RWPE1 (cell line): ENCODE data around the gene CXCR6.
A peak's percentile ranks its signal among the peaks of the same experiment; 100 is the strongest.

Experiments
- CTCF ChIA-PET: fragments of 350-600 bp; sonication (Branson Sonifier 250); formaldehyde crosslinking; extraction: SDS; loops from one replicate; lab custom pipeline; 2021; lab: Yijun Ruan, JAX
- POLR2A ChIA-PET: fragments of 400-600 bp; formaldehyde crosslinking; extraction: SDS; loops from one replicate; lab custom pipeline; 2020; ENCODE audit warnings: antibody characterized with exemption; ENCODE audit not compliant: low non-redundant PET; lab: Yijun Ruan, JAX
- DNase-seq: peaks from one replicate; pipeline ENCODE4 v3.0.0; 2012; ENCODE audit warnings: low spot score
- H3K27ac ChIP-seq: fragments of 450-650 bp; 2 replicates; pipeline ENCODE4 v1.5.1; 2017
- TF ChIP-seq, protein P1 (sequence below): fragments of 450-650 bp; conservative IDR thresholded peaks from 2 replicates; pipeline ENCODE4 v1.5.1; 2017; ENCODE audit warnings: low read depth, mild to moderate bottlenecking

Gene CXCR6

DNA sequence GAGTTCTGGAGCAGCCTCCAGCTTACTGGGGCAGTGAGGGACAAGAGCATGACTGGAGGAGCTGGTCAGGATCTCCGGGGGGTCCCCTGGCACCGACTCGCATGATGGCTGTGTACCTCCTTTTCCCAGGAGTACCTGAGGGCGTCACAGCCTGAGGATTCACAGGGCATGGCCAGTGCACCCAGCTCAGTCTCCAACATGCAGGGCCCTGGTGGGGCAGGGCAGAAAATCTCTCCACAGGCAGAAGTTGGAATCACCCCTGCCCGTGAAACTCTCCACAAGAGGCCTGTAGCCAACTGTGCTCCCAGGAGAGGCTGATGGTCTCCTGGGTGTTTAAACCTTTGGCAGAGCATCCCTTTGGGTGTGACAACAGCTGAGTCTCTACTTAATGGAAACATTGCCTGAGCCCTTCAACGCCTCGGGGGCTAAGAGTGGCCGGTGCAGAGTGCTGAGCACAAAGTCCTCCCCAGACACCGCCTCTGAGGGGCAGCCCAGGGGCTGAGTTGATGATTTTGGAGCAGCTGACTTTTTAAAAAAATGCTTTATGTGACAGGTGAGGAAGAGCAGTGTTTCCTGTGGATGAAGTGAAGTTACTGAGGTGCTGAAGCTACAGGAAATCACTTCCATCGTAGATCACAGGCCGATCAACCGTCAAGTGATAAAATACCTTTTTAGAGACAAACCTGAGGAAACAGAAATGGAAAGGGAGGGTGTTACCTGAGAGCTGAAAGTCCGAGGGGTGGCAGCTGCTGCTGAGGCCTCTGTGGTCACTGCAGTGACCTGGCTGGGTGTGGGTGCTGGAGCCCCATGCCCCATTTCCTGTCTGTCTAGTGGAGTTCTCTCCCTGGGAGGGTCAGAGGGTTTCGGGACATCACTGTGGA lies 21.9 kb upstream of the CXCR6 start:
- POLR2A ChIA-PET: no interaction called here
- H3K27ac ChIP-seq: no peak overlapping the region
- TF ChIP-seq, protein P1, sequence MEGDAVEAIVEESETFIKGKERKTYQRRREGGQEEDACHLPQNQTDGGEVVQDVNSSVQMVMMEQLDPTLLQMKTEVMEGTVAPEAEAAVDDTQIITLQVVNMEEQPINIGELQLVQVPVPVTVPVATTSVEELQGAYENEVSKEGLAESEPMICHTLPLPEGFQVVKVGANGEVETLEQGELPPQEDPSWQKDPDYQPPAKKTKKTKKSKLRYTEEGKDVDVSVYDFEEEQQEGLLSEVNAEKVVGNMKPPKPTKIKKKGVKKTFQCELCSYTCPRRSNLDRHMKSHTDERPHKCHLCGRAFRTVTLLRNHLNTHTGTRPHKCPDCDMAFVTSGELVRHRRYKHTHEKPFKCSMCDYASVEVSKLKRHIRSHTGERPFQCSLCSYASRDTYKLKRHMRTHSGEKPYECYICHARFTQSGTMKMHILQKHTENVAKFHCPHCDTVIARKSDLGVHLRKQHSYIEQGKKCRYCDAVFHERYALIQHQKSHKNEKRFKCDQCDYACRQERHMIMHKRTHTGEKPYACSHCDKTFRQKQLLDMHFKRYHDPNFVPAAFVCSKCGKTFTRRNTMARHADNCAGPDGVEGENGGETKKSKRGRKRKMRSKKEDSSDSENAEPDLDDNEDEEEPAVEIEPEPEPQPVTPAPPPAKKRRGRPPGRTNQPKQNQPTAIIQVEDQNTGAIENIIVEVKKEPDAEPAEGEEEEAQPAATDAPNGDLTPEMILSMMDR: no peak
- no peak for DNase-seq
- CTCF ChIA-PET: no interaction called here

DNA sequence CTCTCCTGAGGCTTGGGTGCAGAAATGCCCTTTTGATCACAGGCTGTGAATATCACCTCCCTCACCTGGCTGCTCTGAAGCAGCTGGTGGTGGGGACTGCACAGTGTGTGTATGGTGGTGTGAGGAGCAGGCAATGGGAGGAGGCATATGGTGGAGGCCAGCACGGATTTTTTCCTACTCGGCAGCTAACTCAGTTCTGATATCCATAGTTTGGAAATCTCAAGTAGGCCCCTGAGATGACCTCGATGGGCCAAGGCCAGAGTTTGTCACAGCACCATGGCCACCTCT lies 21.3 kb upstream of the CXCR6 start:
- POLR2A ChIA-PET: no interaction called here
- no peak for DNase-seq
- TF ChIP-seq, protein P1: no peak
- H3K27ac ChIP-seq: no peak overlapping the region
- CTCF ChIA-PET: no interaction called here

DNA sequence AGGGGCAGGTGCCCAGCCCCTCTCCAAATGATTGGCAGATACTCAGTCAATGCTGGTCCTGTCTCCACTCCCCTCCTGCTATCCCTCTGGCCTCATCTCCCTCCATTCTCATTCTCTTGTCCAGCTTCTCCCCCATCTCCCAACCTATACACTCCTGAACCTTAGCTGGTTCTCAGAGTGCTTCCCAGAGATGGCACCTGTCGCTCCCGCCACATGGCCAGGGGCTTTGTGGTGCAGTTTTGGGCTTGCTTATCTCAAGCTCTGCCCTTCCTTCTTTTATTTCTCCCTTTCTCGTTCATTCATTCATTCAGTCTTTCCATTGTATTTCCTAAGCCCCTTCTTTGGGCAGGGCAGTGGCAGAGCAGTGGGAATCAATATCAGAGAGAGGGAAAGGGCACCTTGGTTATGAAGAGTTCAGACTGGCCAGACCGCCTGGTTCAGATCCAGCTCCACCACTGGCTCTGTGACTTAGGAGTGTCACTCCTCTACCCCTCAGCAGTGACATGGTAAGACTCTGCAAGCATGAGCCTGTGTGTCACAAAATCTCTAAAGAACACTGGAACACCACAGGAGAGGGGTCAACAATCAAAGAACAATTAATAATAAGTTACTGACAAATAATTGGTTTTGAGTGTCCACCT lies 20.2 kb upstream of the CXCR6 start:
- no peak for DNase-seq
- TF ChIP-seq, protein P1: no peak
- ChIA-PET POLR2A (no interaction called here), CTCF (no interaction called here)
- H3K27ac ChIP-seq: no peak overlapping the region

DNA sequence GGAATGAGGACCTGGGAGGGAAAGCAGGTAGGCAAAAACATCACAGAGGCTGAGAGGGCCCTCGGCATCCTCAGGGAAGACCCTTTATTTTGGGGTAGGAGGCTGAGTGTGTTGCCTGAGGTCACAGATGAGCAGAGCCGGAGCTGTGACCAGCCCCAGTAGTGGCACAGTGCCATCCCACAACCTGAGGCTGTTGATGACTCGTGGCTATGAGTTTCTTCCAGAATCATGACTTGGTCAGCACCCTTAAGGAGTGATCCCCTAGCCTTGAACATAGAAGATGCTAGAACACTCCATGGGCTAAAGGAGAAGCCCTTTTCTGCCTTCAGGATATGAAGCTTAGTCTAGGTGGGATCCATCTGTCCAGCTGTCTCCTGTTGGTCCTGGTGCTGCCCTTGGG lies 19.5 kb upstream of the CXCR6 start:
- TF ChIP-seq, protein P1: no peak
- ChIA-PET POLR2A (no interaction called here), CTCF (no interaction called here)
- no peak overlapping the region for H3K27ac ChIP-seq
- no peak for DNase-seq

DNA sequence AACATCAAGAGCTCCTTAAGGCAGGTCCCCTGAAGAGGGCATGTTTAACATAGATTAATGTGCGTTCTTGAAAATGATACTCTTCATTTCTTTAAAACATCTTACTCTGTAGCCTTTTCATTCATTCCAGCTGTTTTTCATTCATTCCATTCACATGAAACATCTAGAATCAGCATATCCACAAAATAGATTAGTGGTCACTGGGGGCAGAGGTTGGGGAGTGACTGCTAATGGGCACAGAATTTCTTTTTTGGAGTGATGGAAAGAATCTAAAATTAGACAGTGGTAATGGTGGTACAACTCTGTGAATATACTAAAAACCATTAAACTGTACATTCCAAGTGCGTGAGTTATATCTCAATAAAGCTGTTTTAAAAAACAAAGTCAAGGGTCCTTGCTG lies 15.4 kb upstream of the CXCR6 start:
- ChIA-PET CTCF (no interaction called here), POLR2A (no interaction called here)

DNA sequence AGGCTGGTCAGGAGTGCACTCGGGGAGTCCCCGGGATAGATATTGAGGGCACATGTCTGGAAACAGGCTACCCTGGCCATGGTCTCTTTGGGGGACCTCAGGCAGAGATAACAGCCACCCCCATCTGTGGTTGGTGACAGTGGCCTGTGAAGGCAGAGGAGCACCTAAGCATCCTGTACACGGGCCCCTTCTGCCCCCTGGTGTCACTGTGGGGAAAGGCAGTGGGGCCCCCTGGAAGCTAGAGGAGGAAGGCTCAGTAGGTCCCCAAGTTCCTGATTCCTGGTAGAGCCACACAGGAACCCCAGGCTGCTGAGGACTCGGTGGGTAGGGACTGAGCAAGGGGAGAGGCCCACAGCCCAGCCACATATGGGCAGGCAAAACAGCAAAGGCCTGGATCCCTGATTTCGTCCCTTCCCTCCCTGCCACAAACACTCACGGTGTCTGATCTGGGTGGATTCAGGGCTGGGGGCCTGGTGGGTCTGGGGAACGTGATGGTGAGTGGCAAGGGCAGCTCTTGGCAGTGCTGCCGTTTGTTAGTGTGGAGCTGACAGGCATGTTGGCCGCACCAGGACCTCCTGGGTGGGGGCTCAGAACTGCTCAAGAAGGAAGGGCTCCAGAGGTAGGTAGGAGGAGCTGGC lies 14.1 kb upstream of the CXCR6 start:
- peak; percentile 60 for DNase-seq
- ChIA-PET POLR2A (no interaction called here), CTCF (interaction anchor here (0.5 to 1.0 kb wide), 9 partner anchors 22 to 449 kb away, joined by 3 to 4 read pairs (median 3); no protein-coding TSS in a partner anchor)
- TF ChIP-seq, protein P1: peak; percentile 78
- H3K27ac ChIP-seq: no peak overlapping the region

More for the DNA sequence above, 15.4 kb upstream of the CXCR6 start:
- no peak for DNase-seq
- TF ChIP-seq, protein P1: no peak
- no peak overlapping the region for H3K27ac ChIP-seq
